ENCODE results near the gene HDAC1.

The HDAC1 gene

GRCh38 chr1:32299327-32299726 lies 7.4 kb downstream of the HDAC1 start:
- Histone ChIP-seq H4K20me1 (ENCODE audit: insufficient read depth) (no peaks in the 10 kb centered on the region), H3K4me3 (IDR thresholded peaks at IDR 0.05; ENCODE audit: insufficient read depth, low read depth, low read length) (no peak overlapping the region), H3K9ac (no peak overlapping the region), H3K4me1 (ENCODE audit: low read depth, poor library complexity, severe bottlenecking) (peaks cover 10% of the 10 kb centered on the region), H3K4me2 (no peak overlapping the region), H2AFZ (ENCODE audit: low read depth) (no peak overlapping the region), H3K36me3 (ENCODE audit: insufficient read depth) (peaks cover 3% of the 10 kb centered on the region; the same call in 1 of the 2 replicates), H3K27me3 (ENCODE audit: insufficient read depth, low read depth) (no peaks in the 10 kb centered on the region), H3K27ac (no peak overlapping the region), H3K79me2 (ENCODE audit: insufficient read depth, low read depth) (peaks cover 65% of the 10 kb centered on the region)
- TF ChIP-seq, protein P1, sequence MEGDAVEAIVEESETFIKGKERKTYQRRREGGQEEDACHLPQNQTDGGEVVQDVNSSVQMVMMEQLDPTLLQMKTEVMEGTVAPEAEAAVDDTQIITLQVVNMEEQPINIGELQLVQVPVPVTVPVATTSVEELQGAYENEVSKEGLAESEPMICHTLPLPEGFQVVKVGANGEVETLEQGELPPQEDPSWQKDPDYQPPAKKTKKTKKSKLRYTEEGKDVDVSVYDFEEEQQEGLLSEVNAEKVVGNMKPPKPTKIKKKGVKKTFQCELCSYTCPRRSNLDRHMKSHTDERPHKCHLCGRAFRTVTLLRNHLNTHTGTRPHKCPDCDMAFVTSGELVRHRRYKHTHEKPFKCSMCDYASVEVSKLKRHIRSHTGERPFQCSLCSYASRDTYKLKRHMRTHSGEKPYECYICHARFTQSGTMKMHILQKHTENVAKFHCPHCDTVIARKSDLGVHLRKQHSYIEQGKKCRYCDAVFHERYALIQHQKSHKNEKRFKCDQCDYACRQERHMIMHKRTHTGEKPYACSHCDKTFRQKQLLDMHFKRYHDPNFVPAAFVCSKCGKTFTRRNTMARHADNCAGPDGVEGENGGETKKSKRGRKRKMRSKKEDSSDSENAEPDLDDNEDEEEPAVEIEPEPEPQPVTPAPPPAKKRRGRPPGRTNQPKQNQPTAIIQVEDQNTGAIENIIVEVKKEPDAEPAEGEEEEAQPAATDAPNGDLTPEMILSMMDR (conservative IDR thresholded peaks at IDR 0.05; ENCODE audit: low read depth, low read length) = no peak

- Histone ChIP-seq H4K20me1 (ENCODE audit: insufficient read depth) (no peaks in the 10 kb centered on the region), H3K27ac (no peak overlapping the region), H3K4me2 (no peak overlapping the region), H3K79me2 (ENCODE audit: insufficient read depth, low read depth) (peaks cover 62% of the 10 kb centered on the region), H3K4me1 (ENCODE audit: low read depth, poor library complexity, severe bottlenecking) (no peaks in the 10 kb centered on the region), H3K9ac (no peak overlapping the region), H3K4me3 (IDR thresholded peaks at IDR 0.05; ENCODE audit: insufficient read depth, low read depth, low read length) (no peak overlapping the region), H3K27me3 (ENCODE audit: insufficient read depth, low read depth) (no peaks in the 10 kb centered on the region), H3K36me3 (ENCODE audit: insufficient read depth) (peaks cover 12% of the 10 kb centered on the region; the same call in 1 of the 2 replicates), H2AFZ (ENCODE audit: low read depth) (no peak overlapping the region)
- TF ChIP-seq, protein P1 (conservative IDR thresholded peaks at IDR 0.05; ENCODE audit: low read depth, low read length) = no peak
These were observed 11.5 kb downstream of the HDAC1 start for GRCh38 chr1:32303358-32303757.

DNA sequence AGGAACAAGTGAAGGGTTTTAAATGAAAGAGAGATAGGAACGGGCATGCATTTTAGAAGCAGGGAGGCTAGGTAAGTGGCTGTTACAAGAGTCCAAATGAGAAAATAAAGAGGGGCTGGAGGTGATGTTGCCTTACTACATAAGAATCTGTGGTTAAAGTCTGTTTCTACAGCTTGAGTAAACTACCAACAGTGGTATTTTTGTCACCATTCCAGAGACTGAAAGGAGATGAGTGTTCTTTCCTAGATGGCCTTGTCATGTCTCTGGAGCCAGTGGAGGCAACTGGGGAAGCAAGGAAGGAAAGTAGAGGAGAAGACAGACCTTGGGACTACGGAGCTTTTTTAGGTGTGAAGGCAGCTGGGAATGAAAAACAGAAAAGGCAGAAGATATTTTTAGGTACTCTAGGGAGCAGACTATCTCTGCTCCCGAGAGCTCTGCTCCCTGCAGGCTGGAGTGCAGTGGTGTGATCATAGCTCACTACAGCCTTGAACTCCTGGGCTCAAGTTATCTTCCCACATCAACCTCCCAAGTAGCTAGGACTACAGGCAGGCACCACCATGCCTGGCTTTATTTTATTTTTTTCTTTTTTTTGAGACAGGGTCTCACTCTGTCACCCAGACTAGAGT lies 12.2 kb downstream of the HDAC1 start:
- no peak overlapping the region for H2AFZ ChIP-seq (ENCODE audit: low read depth)
- no peaks in the 10 kb centered on the region for H3K27me3 ChIP-seq (ENCODE audit: insufficient read depth, low read depth)
- TF ChIP-seq, protein P1 (conservative IDR thresholded peaks at IDR 0.05; ENCODE audit: low read depth, low read length) = no peak
- H3K4me2 ChIP-seq = no peak overlapping the region
- peaks cover 61% of the 10 kb centered on the region for H3K79me2 ChIP-seq (ENCODE audit: insufficient read depth, low read depth)
- no peaks in the 10 kb centered on the region for H3K4me1 ChIP-seq (ENCODE audit: low read depth, poor library complexity, severe bottlenecking)
- H3K9ac ChIP-seq = no peak overlapping the region
- H4K20me1 ChIP-seq (ENCODE audit: insufficient read depth) = no peaks in the 10 kb centered on the region
- peaks cover 12% of the 10 kb centered on the region; the same call in 1 of the 2 replicates for H3K36me3 ChIP-seq (ENCODE audit: insufficient read depth)
- H3K27ac ChIP-seq = no peak overlapping the region
- H3K4me3 ChIP-seq (IDR thresholded peaks at IDR 0.05; ENCODE audit: insufficient read depth, low read depth, low read length) = no peak overlapping the region

GRCh38 chr1:32305310-32305709 lies 13.4 kb downstream of the HDAC1 start:
- no peaks in the 10 kb centered on the region for H4K20me1 ChIP-seq (ENCODE audit: insufficient read depth)
- no peaks in the 10 kb centered on the region for H3K27me3 ChIP-seq (ENCODE audit: insufficient read depth, low read depth)
- no peak overlapping the region for H3K4me2 ChIP-seq
- H3K9ac ChIP-seq = no peak overlapping the region
- TF ChIP-seq, protein P1 (conservative IDR thresholded peaks at IDR 0.05; ENCODE audit: low read depth, low read length) = no peak
- peaks cover 12% of the 10 kb centered on the region; the same call in 1 of the 2 replicates for H3K36me3 ChIP-seq (ENCODE audit: insufficient read depth)
- peaks cover 59% of the 10 kb centered on the region for H3K79me2 ChIP-seq (ENCODE audit: insufficient read depth, low read depth)
- H3K4me3 ChIP-seq (IDR thresholded peaks at IDR 0.05; ENCODE audit: insufficient read depth, low read depth, low read length) = no peak overlapping the region
- H3K27ac ChIP-seq = no peak overlapping the region
- no peaks in the 10 kb centered on the region for H3K4me1 ChIP-seq (ENCODE audit: low read depth, poor library complexity, severe bottlenecking)
- H2AFZ ChIP-seq (ENCODE audit: low read depth) = no peak overlapping the region

All from KMS-11 (cell line).